IMR-90 (cell line): ENCODE data around the gene NUAK1. TPM values are rescaled to one million over a fixed set of nuclear protein-coding genes. Genes with fewer than 3 reads are reported as not detected.
A peak's percentile ranks its signal among the peaks of the same experiment; 100 is the strongest.

Experiments used
- ATAC-seq: fragments of 200-7000 bp; cut with Tn5 transposase; 2 replicates; pipeline ENCODE4 v1.9.1; 2020; ENCODE audit warnings: low read depth, mild to moderate bottlenecking, moderate library complexity
- BruUV-seq: library from RNA; stranded (reverse); fragments of 400-500 nt; replicated peaks from 2 replicates; lab custom pipeline; 2021; lab: Mats Ljungman, UMichigan
- CTCF ChIA-PET: fragments of 300-600 bp; formaldehyde crosslinking; extraction: SDS; loops from one replicate; lab custom pipeline; 2021; ENCODE audit warnings: antibody characterized with exemption; lab: Yijun Ruan, JAX
- POLR2A ChIA-PET: fragments of 300-600 bp; sonication (Branson Sonifier 250); formaldehyde crosslinking; loops from one replicate; lab custom pipeline; 2022; ENCODE audit warnings: antibody characterized with exemption; ENCODE audit not compliant: unreplicated experiment; lab: Charles Lee
- DNase-seq: peaks from one replicate; pipeline ENCODE4 v3.0.0; 2013
- H2AFZ ChIP-seq: replicated peaks from 2 replicates; pipeline ENCODE3; 2013; ENCODE audit warnings: low read length, mild to moderate bottlenecking; ENCODE audit not compliant: poor library complexity
- H2AK5ac ChIP-seq: 2 replicates; pipeline ENCODE4 v1.6.1; 2013; ENCODE audit warnings: low read depth, low read length, inconsistent platforms
- H2AK9ac ChIP-seq: replicated peaks from 2 replicates; pipeline ENCODE3; 2013; ENCODE audit warnings: mild to moderate bottlenecking, low read depth, low read length, moderate library complexity; ENCODE audit not compliant: poor library complexity
- H2BK120ac ChIP-seq: 2 replicates; pipeline ENCODE4 v1.6.1; 2013; ENCODE audit warnings: low read depth, low read length, inconsistent platforms
- H2BK15ac ChIP-seq: 3 replicates; pipeline ENCODE4 v1.6.1; 2013; ENCODE audit warnings: low read depth, low read length, inconsistent platforms
- H2BK20ac ChIP-seq: 2 replicates; pipeline ENCODE4 v1.6.1; 2013; ENCODE audit warnings: low read depth, mild to moderate bottlenecking, inconsistent platforms, low read length, moderate library complexity
- H2BK5ac ChIP-seq: 2 replicates; pipeline ENCODE4 v1.6.1; 2013; ENCODE audit warnings: mild to moderate bottlenecking, low read depth, low read length, inconsistent platforms; ENCODE audit not compliant: poor library complexity, severe bottlenecking
- H3K14ac ChIP-seq: replicated peaks from 2 replicates; pipeline ENCODE4 v1.6.1; 2013; ENCODE audit warnings: low read depth, low read length, inconsistent platforms
- H3K18ac ChIP-seq: 2 replicates; pipeline ENCODE4 v1.6.1; 2013; ENCODE audit warnings: low read depth, low read length, control low read depth
- H3K23ac ChIP-seq: 2 replicates; pipeline ENCODE4 v1.6.1; 2013; ENCODE audit warnings: low read depth, low read length, inconsistent platforms
- H3K27ac ChIP-seq: 2 replicates; pipeline ENCODE4 v1.5.1; 2013; ENCODE audit warnings: mild to moderate bottlenecking, control low read depth, low read length; ENCODE audit not compliant: insufficient read depth
- H3K27me3 ChIP-seq: 2 replicates; pipeline ENCODE4 v1.6.1; 2013; ENCODE audit warnings: low read length; ENCODE audit not compliant: control insufficient read depth, insufficient read depth
- H3K36me3 ChIP-seq: 2 replicates; pipeline ENCODE4 v1.6.1; 2013; ENCODE audit warnings: low read length, mixed read lengths; ENCODE audit not compliant: control insufficient read depth, insufficient read depth
- H3K4ac ChIP-seq: 2 replicates; pipeline ENCODE4 v1.6.1; 2013; ENCODE audit warnings: low read depth, low read length, inconsistent platforms
- H3K4me1 ChIP-seq: 2 replicates; pipeline ENCODE4 v1.6.1; 2013; ENCODE audit warnings: low read length, mixed read lengths; ENCODE audit not compliant: control insufficient read depth, insufficient read depth
- H3K4me2 ChIP-seq: 2 replicates; pipeline ENCODE4 v1.6.1; 2013; ENCODE audit warnings: low read depth, mild to moderate bottlenecking, control low read depth, low read length, moderate library complexity
- H3K4me3 ChIP-seq: 2 replicates; pipeline ENCODE4 v1.5.1; 2013; ENCODE audit warnings: low read depth, mild to moderate bottlenecking, control low read depth, low read length, moderate library complexity; ENCODE audit not compliant: insufficient read depth
- H3K56ac ChIP-seq: 2 replicates; pipeline ENCODE4 v1.6.1; 2013; ENCODE audit warnings: low read length, inconsistent platforms; ENCODE audit not compliant: insufficient read depth; ENCODE audit errors: extremely low read depth
- H3K79me1 ChIP-seq, 2 experiments: 2 replicates each; pipeline ENCODE4 v1.6.1; 2013; ENCODE audit warnings: low read length in 2 of 2, inconsistent platforms in 1 of 2, low read depth in 1 of 2
- H3K9ac ChIP-seq: 2 replicates; pipeline ENCODE4 v1.6.1; 2013; ENCODE audit warnings: low read depth, low read length, control low read depth
- H3K9me1 ChIP-seq: 2 replicates; pipeline ENCODE4 v1.6.1; 2013; ENCODE audit warnings: low read length, inconsistent platforms; ENCODE audit not compliant: insufficient read depth
- H3K9me3 ChIP-seq: 2 replicates; pipeline ENCODE4 v1.6.1; 2013; ENCODE audit warnings: low read length; ENCODE audit not compliant: control insufficient read depth, insufficient read depth
- H4K20me1 ChIP-seq: 2 replicates; pipeline ENCODE4 v1.6.1; 2013; ENCODE audit warnings: low read length, inconsistent platforms; ENCODE audit not compliant: insufficient read depth
- H4K5ac ChIP-seq: 2 replicates; pipeline ENCODE4 v1.6.1; 2013; ENCODE audit warnings: mild to moderate bottlenecking, low read depth, low read length, control low read depth
- H4K8ac ChIP-seq, 2 experiments: 2 replicates each; pipeline ENCODE4 v1.6.1; 2013; ENCODE audit warnings: low read depth in 2 of 2, low read length in 2 of 2, control low read depth in 1 of 2, inconsistent platforms in 1 of 2
- H4K91ac ChIP-seq: 2 replicates; pipeline ENCODE4 v1.6.1; 2013; ENCODE audit warnings: low read depth, low read length, inconsistent platforms; ENCODE audit not compliant: insufficient read depth
- BHLHE40 ChIP-seq: fragments of 150-350 bp; IDR thresholded peaks from 2 replicates; pipeline ENCODE4 v1.6.1; 2016; ENCODE audit warnings: mild to moderate bottlenecking, low read depth, low read length
- CEBPB ChIP-seq: IDR thresholded peaks from 2 replicates; pipeline ENCODE4 v1.6.1; 2012; ENCODE audit warnings: low read depth, low read length, improper control_type of control experiment
- CHD1 ChIP-seq: IDR thresholded peaks from 2 replicates; pipeline ENCODE4 v1.6.1; 2012; ENCODE audit warnings: low read depth, low read length, improper control_type of control experiment
- CTCF ChIP-seq: conservative IDR thresholded peaks from 2 replicates; pipeline ENCODE4 v1.5.1; 2012; ENCODE audit warnings: mild to moderate bottlenecking, low read depth, low read length, improper control_type of control experiment
- ELK1 ChIP-seq: fragments of 150-350 bp; IDR thresholded peaks from 2 replicates; pipeline ENCODE4 v1.6.1; 2016; ENCODE audit warnings: low read depth, mild to moderate bottlenecking, low read length, moderate library complexity, borderline replicate concordance
- FOS ChIP-seq: fragments of 150-350 bp; IDR thresholded peaks from 2 replicates; pipeline ENCODE4 v1.6.1; 2016; ENCODE audit warnings: low read depth, low read length
- MAFK ChIP-seq: IDR thresholded peaks from 2 replicates; pipeline ENCODE4 v1.6.1; 2012; ENCODE audit warnings: low read depth, low read length, improper control_type of control experiment
- MAZ ChIP-seq: IDR thresholded peaks from 2 replicates; pipeline ENCODE4 v1.6.1; 2012; ENCODE audit warnings: low read depth, mild to moderate bottlenecking, low read length, improper control_type of control experiment, moderate library complexity, borderline replicate concordance
- MXI1 ChIP-seq: IDR thresholded peaks from 2 replicates; pipeline ENCODE4 v1.6.1; 2012; ENCODE audit warnings: low read depth, mild to moderate bottlenecking, low read length, moderate library complexity, borderline replicate concordance
- NFE2L2 ChIP-seq: fragments of 150-350 bp; IDR thresholded peaks from 2 replicates; pipeline ENCODE4 v1.6.1; 2016; ENCODE audit warnings: low read depth, mild to moderate bottlenecking, low read length
- RAD21 ChIP-seq: IDR thresholded peaks from 2 replicates; pipeline ENCODE4 v1.6.1; 2012; ENCODE audit warnings: low read length, improper control_type of control experiment
- RCOR1 ChIP-seq: IDR thresholded peaks from 2 replicates; pipeline ENCODE4 v1.6.1; 2012; ENCODE audit warnings: mild to moderate bottlenecking, low read length, improper control_type of control experiment; ENCODE audit not compliant: insufficient replicate concordance
- RFX5 ChIP-seq: IDR thresholded peaks from 2 replicates; pipeline ENCODE4 v1.8.0; 2012; ENCODE audit warnings: low read depth, mild to moderate bottlenecking, low read length, moderate library complexity
- SMC3 ChIP-seq: fragments of 150-350 bp; IDR thresholded peaks from 2 replicates; pipeline ENCODE4 v1.6.1; 2016; ENCODE audit warnings: low read depth, mild to moderate bottlenecking, antibody characterized with exemption, low read length, moderate library complexity
- USF2 ChIP-seq: fragments of 150-350 bp; IDR thresholded peaks from 2 replicates; pipeline ENCODE4 v1.6.1; 2017; ENCODE audit warnings: mild to moderate bottlenecking, antibody characterized with exemption, low read length, low read depth
- WGBS, 2 experiments: methylation state at CpG; one replicate each; pipeline versions ENCODE4 v1.1.5 to v1.1.7; 2013; ENCODE audit warnings: missing lambda C conversion rate in 2 of 2; ENCODE audit not compliant: insufficient read length in 1 of 2; ENCODE audit errors: extremely low coverage in 2 of 2; 5-methylcytosine and 5-hydroxymethylcytosine counted together
- dilution Hi-C: fragments of 300-500 bp; cut with HindIII; formaldehyde crosslinking; loops from one replicate; pipeline ENCODE4 v1.14.3; 2018; ENCODE audit warnings: low sequenced_read_pairs; ENCODE audit not compliant: unreplicated experiment
- in situ Hi-C: fragments of 300-500 bp; cut with MboI; formaldehyde crosslinking; loops from 3 replicates; pipeline ENCODE4 v1.14.3; 2019; ENCODE audit warnings: low sequenced_read_pairs, inconsistent platforms, mixed read lengths
- intact Hi-C: fragments of 100-400 bp; cut with micrococcal nuclease; formaldehyde crosslinking; loops from 2 replicates; pipeline ENCODE4 v1.10.0; 2022
- polyA plus RNA-seq, 3 experiments: library from polyadenylated mRNA; depleted of rRNA; stranded (reverse); fragments of >200 nt; gene quantifications; 2 replicates each; pipeline ENCODE4 v1.2.3, GENCODE V29; 2012; ENCODE audit warnings: low replicate concordance in 1 of 3
- total RNA-seq: library from RNA; depleted of rRNA; stranded (reverse); fragments of >200 nt; gene quantifications from 2 replicates; pipeline ENCODE4 v1.2.3, GENCODE V29; 2012

NUAK1 gene
- total and polyA plus RNA-seq, 2 of the 4 experiments (the other 2 are of a cell fraction): 4.8 to 8.8 TPM

- ChIA-PET POLR2A (no interaction called here), CTCF (no interaction called here)
- Histone ChIP-seq H3K4me1 (peaks cover 23% of the 10 kb centered on the region), H3K27ac (no peak overlapping the region), H2BK15ac (no peak overlapping the region), H3K4me3 (no peak overlapping the region), H4K8ac (no peak overlapping the region), H3K36me3 (no peaks in the 10 kb centered on the region), H3K23ac (no peak overlapping the region), H4K20me1 (peaks cover 40% of the 10 kb centered on the region; the same call in 1 of the 2 replicates), H3K14ac (no peak overlapping the region), H3K9me1 (peaks cover 29% of the 10 kb centered on the region), H2BK20ac (no peak overlapping the region), H2AK9ac (no peak overlapping the region), H3K4ac (no peak overlapping the region), H2AFZ (no peak overlapping the region), H4K91ac (0 out of 2 replicates have a peak overlapping the region, but pooled peaks have one; percentile 27), H4K5ac (no peak overlapping the region), H3K79me1 (peaks cover 34 to 80% of the 10 kb centered on the region in 2 experiments; a peak in 3 of 4 replicates), H3K9me3 (no peaks in the 10 kb centered on the region), H3K9ac (no peak overlapping the region), H2BK5ac (no peak overlapping the region), H3K56ac (no peak overlapping the region), H3K18ac (no peak overlapping the region), H2BK120ac (no peak overlapping the region), H2AK5ac (no peak overlapping the region; the same call in 1 of the 2 replicates), H3K4me2 (no peak overlapping the region), H3K27me3 (no peaks in the 10 kb centered on the region)
- WGBS, 2 experiments: no CpG with 5 or more reads among the region's 11 CpGs
- no peak for DNase-seq
- ATAC-seq: no peak
- intact Hi-C loops (no loop called here), in situ Hi-C loops (no loop called here), dilution Hi-C loops (no loop called here)
- no TSS peak for BruUV-seq
- TF ChIP-seq FOS: no peak
- no peak for TF ChIP-seq USF2
- no peak for TF ChIP-seq MAZ
- TF ChIP-seq SMC3: no peak
- no peak for TF ChIP-seq BHLHE40
- no peak for TF ChIP-seq MXI1
- TF ChIP-seq RCOR1: no peak
- no peak for TF ChIP-seq CTCF
- no peak for TF ChIP-seq RAD21
- TF ChIP-seq MAFK: no peak
- TF ChIP-seq ELK1: no peak
- TF ChIP-seq NFE2L2: no peak
- TF ChIP-seq CEBPB: no peak
- TF ChIP-seq RFX5: no peak
- no peak for TF ChIP-seq CHD1
Observed at GRCh38 chr12:106128585-106129328, 10.0 kb downstream of the NUAK1 start.
